Fibroblast of skin of abdomen (primary cell): Measurements from ENCODE around the gene VANGL2.
"Not testable (repeated sequence)": the region's sequence is repeated elsewhere in the genome, so short reads cannot be mapped to it uniquely, and the experiment has no call there.

Experiments used
- DNase-seq: peaks from one replicate; pipeline ENCODE4 v3.0.0-alpha.2; 2013

The VANGL2 gene

DNA sequence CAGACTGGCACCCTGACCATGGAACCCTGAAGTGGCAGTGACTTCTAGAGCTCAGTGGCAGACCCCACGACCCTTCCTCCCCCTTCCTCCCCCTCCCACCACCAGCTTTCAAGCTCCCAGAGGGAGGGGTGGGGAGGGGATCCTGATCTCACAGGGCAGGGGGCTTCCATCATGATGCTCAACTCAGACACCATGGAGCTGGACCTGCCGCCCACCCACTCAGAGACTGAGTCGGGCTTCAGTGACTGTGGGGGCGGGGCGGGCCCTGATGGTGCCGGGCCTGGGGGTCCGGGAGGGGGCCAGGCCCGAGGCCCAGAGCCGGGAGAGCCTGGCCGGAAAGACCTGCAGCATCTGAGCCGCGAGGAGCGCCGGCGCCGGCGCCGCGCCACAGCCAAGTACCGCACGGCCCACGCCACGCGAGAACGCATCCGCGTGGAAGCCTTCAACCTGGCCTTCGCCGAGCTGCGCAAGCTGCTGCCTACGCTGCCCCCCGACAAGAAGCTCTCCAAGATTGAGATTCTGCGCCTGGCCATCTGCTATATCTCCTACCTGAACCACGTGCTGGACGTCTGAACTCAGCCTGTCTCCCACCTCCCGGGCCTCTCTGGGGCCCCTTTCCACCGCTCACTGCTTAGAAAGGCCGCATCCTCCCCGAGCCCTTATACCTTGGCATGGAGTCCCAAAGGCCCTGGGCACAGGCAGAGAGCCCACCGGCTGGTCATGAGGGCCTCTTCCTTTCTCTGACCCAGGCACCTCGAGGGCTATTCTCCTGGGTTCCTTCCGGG lies 29.6 kb upstream of the VANGL2 start:
- no peak for DNase-seq

DNA sequence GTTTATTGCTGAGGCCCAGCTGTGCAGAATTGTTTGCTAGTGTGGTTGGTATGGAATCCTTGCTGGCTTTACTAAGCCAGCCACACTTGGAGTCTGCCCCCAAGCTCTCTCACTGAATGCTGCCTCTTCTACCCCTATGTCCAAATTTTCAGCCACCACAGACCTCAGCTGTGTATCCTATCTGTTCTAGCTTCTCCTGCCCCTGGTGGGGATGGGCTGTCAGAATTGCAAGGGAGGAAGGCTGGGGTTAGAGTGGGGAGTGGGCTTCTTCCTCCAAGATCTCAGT lies 29.1 kb upstream of the VANGL2 start:
- no peak for DNase-seq

DNA sequence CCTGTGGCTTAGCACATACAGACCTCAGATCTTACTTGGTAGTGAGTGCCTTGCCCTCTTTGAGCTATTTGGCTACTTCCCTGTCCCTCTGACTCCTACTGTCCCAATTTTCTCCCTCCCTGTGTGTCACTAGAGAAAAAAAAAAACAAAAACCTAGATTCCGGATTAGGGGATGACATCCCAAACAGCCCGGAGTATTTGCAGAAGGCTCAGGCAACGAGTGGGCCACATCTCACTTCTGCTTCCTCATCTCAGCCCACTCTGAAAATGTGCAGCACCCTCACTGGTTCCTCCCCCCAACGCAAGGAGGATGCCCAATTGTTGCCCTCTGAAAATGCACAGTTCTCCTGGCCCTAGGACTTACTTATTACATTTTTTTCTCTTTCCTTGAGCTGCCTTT lies 28.6 kb upstream of the VANGL2 start:
- no peak for DNase-seq

DNA sequence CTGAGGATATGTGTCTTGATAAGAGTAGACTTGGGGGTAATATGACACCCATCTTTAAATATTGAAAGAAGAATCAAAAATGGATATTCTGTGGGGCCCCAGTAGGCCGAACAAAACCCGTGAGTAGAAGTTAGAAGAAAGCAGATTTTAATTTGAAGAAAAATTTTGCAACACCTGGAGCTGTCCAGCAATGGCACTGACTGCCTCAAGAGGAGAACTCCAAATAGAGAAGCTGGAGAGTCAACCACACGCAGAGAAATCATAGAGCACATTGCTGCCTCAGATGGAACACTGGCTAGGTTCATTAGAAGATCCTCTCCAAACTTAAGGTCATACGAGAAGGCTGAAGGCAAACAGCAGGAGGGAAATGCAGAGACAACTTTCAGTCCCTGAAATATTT lies 26.7 kb upstream of the VANGL2 start:
- DNase-seq, result no peak

DNA sequence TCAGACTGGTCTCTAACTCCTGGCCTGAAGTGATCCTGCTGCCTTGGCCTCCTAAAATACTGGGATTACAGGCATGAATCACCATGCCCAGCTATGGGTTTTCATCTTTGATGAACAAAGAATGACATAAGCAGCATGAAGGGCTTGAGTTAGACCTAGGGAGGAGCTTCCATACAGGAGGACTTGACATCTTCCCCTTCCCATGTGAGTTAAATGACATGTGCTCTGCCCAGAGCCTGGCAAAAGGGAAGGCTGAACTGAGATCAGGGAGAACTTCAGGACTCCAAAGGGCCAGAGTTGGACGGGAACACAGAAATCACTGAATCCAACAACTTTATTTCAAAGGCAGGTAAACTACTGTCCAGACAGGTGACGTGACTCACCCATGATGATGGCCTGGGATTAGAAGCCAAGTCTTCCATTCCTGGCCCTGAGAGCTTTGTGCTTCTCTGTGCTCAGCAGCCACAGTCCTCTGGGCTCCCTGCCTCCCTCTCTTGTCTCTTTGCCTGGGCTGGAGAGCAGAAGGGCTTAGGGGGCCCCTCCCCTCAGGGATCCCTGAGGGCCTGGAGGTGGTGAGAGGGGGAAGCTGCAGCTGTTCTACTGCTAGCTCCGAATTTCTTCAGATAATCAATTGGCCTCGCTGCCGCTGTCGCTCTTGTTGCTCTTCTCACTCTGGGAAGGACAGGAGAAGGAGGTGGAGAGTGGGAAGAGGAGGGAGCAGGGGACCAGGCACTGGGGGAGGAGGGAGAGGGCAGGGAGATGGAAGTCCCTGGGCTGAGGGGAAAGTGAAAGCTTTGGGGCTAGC lies 25.9 kb upstream of the VANGL2 start:
- DNase-seq, result no peak

DNA sequence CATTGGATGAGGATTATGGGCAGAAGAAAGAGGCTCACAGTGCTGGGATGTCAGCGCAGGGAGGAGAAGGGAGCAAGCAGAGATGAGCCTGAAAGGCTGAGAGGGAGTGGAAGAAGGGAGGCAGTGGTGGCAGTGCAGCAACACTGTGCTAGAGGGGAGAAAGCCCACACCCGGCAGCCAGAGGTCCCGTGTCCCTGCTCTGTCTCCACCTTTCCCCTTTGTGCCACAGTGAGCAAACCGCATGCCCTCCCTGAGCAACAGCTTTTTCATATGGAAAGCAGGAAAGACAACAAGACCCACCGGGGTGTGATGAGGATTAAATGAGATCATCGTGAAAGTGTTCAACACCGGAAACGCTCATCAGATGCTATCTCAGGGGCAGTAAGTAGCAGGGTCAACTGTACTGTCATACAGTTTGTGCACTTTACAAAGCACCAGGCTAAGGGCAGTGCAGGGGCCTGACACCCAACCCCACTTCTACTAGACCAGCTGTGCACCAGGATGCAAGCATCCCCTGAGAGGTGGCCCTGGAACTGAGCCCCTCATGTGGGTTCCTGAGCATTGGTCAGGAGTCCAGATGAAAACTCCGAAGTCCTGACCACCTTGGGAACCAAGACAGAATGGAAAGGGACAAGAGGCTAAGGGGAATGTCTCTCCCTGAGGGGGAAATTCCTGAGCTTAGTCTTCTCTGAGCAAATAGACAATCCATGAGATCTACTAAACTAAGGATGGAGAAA lies 24.4 kb upstream of the VANGL2 start:
- DNase-seq, result peak; percentile 37

DNA sequence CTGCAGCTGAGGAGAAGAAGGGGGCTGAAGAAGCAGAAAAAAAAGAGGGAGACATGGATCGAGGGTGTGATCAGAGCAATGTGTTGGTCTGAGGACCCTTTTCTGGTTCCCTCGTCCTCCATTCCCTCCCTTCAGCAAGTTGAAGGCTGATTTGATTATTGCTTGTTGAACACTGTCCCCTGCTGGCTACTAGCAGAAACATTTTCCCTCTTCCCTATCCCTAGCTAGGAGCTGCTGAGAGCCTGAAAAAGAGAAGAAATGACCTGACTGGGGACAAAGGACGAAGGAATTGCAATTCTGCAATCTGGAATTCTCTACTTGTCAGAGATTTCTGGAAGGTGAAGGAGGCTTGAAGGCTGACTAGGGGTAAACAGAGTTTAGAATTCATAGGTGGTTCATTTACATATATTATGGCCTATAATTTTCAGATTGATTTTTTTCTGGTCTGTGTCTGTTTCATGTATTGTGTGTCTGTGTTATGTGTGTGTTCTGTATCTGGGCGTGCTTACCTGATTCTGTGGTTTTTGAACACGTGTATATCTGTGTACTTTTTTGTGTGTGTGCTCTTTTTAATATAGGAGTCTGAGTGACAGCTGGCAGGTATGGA lies 23.7 kb upstream of the VANGL2 start:
- peak; percentile 63 for DNase-seq

DNA sequence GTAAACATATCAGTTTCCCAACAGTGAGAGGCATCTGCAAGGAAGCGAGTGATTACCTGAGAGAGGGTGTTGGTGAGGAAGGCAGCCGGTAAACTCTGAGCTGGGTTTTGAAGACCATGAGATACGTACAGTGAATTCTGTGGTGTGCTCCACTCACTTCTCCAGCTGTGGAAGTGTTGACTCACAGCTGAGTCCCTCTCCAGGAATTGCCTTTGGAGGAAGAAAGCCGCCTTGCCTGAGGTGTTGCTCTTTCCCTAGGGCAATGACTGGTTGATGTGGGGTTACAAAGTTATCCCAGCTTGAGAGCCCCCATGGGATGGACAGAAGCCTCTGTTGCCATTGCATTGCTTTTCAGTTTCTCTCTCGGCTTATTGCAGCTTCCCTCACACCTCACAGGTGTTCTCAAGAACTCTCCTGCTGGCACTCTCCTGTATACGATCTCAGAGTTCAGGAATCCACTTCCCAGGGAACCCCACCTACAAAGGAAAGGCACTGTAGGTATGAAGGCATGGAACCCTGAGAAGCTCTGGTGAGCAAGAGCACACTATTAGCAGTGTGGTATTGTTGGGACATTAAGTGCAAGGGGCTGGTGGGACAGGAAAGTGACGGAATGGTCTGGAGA lies 22.7 kb upstream of the VANGL2 start:
- DNase-seq, result peak; percentile 68

DNA sequence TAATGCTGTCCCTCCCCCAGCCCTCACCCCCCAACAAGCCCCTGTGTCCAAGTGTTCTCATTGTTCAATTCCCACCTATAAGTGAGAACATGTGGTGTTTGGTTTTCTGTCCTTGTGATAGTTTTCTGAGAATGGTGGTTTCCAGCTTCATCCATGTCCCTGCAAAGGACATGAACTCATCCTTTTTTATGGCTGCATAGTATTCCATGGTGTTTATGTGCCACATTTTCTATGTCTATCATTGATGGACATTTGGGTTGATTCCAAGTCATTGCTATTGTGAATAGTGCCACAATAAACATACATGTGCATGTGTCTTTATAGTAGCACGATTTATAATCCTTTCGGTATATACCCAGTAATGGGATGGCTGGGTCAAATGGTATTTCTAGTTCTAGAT lies 15.6 kb upstream of the VANGL2 start:
- DNase-seq, result not testable (repeated sequence)

DNA sequence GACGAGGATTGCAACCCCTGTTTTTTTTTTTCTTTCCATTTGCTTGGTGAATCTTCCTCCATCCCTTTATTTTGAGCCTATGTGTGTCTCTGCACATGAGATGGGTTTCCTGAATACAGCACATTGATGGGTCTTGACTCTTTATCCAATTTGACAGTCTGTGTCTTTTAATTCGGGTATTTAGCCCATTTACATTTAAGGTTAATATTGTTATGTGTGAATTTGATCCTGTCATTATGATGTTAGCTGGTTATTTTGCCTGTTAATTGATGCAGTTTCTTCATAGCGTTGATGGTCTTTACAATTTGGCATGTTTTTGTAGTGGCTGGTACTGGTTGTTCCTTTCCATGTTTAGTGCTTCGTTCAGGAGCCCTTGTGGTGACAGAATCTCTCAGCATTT lies 12.0 kb upstream of the VANGL2 start:
- not testable (repeated sequence) for DNase-seq

DNA sequence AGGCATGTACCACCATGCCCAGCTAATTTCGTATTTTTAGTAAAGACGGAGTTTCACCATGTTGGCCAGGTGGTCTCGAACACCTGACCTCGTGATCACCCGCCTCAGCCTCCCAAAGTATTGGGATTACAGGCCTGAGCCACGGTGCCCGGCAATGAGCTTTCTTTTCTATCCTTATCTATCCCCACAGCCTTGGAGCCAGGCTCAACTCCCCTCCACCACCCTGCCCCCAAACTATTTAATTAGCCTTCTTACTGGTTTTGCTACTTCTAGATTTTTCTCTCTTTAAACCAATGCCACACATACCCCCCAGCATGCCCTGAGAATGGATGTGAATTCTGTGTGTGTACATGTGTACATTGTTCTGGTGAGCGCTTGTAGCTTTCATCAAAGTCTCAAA lies 5.7 kb upstream of the VANGL2 start:
- no peak for DNase-seq

DNA sequence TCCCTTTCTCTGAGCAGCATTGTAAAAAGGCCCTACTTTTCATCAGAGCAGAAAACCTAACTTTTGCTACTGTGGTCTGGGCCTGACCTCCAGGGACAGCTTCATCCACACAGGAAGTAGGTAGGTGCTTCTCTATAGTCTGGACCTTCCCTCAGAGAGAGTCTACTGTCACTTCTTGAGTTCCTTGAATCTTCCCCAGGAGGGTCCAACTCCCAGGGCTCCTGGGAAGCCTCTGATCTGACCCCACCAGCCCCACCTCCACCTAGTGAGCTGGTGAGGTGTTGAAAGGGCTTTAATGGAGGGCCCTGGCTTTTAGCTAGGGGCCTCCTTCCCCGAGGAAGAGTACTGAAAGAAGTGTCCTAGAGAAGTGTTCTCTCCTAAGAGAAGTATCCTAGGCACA lies 2.7 kb upstream of the VANGL2 start:
- DNase-seq, result no peak

DNA sequence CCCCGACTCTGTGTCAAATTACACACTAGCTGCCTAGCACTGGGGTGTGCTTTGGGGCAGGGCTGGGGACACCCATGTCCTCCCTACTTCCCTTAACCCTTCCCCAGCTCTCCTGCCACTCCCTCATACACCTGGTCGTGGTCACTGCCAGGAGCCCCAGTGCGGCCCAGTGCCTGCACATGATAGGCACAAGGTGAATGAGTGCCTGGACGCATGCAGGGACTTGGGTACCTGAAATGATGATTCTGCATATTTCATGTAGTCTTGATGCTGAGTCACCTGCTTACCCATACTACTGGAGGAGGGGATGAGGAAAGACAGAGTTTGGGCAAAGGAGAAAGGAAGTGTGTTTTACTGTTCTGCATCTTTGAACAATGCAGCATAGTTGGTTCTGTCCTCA lies 1.5 kb upstream of the VANGL2 start:
- no peak for DNase-seq

DNA sequence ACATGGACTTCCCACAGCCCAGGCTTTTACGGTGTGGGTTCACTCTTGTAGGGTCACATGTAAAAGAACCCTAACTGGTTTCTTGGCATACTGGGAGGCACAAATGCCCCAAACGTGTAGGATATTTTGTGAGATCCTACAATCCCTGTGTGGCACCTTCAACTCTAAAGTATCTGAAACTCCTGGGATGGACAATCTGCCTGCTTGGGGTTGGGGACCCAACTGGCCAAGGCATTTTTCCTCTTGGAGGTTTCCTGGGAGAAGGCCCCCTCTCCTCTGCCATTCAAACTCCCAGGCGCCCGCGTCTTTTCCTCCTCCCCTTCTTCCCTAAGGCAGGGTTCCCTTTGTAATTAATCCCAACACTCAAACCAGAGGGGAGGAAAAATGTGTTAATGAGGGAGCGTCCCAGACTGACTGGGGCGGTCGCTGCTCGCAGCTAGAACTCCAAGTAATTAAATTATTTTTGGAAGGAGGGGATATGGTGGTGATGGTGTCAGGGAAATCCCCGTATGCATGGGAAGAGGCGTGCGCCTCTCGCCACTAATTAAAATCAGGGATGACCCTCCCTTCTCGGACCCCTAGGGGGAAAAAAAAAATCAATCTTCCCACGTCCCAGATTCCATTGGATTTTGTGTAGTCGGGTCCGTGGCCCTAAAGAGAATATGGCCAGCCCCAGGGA lies 681 bp upstream of the VANGL2 start:
- DNase-seq, result peak; percentile 38

DNA sequence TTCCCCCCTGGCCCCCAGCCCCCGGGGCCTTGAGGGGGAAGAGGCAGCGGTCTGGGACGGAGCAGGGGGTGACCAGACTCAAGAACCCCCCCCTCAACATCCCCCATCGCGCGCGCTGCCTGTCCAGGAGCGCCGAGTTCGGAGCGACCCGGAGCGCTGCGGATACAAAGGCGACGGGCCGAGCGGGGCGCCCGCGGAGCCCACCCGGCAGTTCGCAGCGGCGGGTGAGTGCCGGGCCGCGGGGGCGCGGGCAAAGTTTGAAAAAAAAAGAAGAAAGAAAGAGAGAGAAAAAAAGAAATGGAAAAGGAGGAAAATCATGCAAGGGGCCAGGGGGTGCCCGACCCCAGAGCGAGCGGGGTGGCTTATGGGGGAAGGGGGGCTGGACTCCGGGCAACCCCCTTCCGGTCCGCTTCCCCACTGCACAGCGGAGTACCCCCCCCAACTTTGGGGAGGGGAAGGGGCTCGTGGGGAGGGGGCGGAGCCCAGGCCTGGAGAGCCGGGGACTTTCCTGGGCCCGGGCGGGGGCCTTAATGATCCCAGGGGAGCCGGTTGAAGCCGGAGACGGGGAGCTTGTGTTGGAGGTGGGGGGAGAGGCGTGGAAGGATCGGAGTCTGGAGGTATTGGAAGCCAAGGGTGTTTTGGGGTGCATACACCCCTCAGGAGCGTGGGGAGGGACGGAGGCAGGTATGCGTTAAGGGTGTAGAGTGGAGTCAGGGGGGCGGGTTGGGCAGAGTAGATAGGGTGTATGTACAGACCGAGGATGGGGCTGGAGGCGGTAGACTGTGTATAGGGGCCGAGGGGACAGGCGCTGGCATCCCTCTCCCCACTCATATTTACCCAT lies 502 bp downstream of the VANGL2 start:
- peak; percentile 20 for DNase-seq

DNA sequence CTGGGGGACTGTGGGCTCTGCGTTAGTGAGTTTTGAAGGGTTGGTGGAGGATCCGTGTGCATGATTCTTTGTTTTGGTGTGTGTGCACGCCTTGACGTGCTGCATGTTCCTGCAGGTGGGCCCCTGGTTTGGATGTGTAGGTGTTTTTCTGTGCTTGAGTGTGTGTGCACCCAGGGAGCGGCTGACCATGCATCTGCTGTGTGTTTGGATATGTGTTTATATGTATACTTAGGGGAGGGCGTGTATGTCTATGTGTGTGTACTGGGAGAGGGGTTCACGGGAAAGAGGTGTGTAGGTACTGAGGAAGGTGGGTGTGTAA lies 1.1 kb downstream of the VANGL2 start:
- DNase-seq, result no peak

DNA sequence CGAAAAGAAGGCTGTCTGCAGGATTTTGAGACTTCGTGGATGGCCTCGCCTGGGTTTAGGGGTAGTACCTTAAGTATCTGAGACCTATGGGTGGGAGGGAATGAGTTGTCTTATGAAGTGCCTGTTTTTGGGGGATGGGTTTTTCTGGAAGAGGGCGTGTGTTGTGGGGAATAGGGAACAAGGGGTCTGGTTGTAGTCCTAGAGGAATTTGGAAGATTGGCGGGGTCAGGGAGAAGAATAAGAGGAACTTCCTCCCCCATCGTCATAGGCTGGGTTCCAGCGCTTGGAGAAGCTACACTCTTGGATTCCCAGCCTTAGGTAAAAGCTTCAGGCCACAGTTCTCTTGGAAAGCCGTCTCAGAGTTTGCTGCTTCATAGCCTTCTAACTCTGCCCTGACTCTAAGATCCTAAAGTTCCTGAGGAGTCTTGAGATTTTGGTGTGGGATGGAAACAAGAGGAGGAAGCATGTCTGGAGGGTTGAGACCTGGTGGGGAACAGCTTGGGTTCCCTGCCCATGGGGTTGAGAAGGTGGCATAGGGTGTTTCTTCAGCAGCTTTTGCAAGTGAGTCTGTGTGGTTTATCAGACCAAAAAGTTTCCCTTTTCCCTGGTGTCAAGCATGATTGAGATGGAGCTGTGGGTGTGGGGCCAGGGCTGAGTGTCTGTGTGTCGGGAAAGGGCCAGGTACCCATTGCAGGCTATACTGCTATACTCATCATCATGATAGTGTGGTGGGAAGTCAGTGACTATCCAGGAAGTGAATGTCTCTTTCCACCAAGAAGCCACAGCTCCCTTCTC lies 1.8 kb downstream of the VANGL2 start:
- no peak for DNase-seq

DNA sequence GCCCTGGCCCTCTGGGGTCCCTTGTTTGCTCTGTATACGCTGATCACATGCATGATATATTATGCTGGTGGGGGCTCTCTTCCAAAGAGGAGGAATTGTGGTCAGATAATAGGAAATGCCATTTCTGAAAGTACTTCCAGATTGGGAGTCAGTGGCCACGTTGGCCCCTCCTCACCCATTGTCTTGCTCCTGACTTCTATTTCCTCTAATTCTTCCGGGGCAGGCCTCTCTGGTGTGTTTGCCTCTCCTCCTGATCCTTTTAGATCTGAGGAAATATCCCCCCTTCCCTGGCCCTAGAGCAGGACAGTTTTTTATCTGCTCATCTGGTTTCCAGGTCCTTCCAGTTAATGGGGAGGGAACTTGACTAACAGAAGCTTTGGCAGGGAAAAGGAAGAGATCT lies 2.9 kb downstream of the VANGL2 start:
- DNase-seq, result no peak

DNA sequence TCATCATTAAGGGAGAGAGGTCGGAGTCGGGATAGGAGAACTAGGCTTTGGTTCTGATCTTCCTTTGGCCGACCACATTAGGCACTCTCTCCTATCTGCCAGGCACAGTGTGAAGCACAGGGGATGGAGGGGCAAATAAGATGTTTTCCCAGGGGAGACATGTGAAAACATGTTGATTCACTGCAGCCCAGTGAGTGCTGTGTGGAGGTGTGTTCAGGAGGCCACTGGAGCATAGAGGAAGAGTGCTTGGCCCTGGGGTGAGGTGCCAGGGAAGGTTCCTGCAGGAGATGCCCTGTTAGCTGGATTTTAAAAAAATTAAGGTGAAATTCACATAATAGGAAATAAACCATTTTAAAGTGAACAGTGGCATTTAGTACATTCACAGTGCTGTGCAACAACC lies 3.7 kb downstream of the VANGL2 start:
- no peak for DNase-seq

DNA sequence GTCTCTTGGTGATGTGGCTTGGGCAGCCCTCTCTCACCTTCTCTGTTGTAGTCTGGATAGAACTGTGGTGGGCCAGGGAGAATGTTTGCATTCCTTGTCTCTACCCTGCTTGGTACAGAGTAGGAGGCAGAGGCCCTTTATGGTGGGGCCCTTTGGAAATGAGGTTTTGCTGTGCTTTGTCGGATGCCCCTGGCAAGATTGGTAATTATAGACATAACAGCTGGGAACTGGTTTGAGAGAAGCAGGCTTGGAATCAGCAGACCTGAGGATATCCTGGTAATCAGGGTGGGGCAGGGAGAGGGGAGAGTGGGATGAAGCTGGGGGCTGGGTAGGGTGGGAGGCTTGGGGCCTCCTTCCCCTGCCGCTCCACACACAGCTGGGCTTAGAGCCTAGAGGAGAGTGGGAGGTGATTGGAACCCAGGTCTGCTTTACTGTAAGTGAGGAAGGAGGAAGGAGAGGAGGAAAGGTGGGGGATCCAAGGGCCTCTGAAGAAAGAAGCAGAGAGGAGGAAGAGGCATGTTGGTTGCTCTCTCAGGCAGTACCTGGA lies 5.0 kb downstream of the VANGL2 start:
- no peak for DNase-seq
